Stimulated activated CD8-positive, alpha-beta memory T cell treated with anti-CD3 and anti-CD28 coated beads, Interleukin-4, amount 100 ng/mL, for 1 hour (primary cell): ENCODE results near the gene GTPBP1.

Experiments
- DNase-seq, 2 donors: peaks; one replicate each; pipeline ENCODE4 v3.0.0-alpha.2; 2020; ENCODE audit warnings: low read depth in 2 of 2, low spot score in 1 of 2

GTPBP1 gene

DNA sequence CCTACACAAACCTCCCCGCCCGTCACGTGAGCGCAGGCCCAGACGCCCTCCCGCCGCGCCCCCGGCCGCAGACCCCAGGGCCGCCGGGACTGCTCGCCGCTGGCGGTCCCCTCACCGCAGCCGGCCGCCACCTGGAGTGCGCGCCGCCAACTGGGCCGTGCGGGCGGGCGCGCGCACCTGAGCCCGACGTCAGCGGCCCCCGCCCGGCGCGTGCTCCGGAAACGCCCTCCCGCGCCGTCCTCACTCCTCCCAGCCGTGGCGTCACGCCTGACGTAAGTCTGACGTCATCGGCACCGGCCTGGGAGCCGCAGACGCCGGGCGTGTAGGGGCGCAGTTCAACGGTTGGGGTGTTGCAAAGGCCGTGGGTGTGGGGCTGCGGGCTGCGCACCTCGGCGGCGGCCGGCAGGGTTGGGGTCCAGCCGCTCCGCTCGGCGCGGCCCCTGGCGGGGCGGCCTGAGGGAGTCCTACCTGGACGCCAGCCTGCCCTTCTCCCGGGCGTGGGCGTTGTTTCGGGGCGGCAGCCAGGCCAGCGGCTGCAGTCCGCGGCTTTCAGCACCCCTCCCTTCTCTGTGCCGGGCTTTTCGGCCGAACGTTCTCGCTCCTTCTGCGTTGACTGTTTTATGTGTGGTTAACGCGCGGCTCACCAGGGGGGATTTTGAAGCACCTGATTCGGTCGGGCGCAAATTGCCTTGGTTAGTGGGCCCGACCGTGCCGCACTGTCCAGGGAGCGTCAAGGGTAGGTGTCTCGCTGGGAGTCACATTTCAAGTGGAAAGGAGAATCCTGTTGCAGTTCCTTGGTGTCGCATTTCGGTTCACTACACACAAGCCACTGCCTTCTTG is 4.7 kb upstream of the GTPBP1 start, which contains the start of gene JOSD1:
Gene JOSD1, minus strand, starts transcription at position 155 of the 840 bp plus-strand sequence. CDS start 956 bp downstream, outside the sequence.
- peak; percentile 98 for DNase-seq

DNA sequence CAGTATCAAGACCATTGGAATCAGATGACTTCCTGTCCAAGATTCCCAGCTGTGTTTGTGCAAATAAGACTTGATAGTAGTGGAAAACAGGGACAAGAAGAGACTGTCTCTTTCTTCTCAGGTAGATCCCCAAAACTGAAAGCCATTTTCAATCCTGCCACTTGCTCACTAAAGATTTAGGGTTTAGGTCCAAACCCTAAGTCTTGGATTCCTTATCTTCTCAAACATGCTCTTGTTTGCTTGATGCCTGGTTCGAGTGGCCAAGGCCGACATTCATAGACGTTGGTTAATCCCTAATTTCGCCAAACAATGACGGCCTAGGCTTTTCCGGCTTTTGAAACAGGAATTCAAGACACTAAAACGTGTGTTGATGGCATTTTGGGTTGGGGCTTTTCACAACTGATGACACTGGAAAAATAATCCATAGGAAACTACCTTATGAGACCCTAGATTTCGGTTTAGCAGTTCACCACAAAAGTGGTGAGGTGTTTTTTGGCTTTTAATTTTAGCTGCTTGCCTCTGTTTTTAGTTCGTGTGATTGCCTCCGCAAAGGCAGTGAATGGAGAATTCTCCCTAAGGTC is 1.0 kb upstream of the GTPBP1 start:
- DNase-seq, result no peak

DNA sequence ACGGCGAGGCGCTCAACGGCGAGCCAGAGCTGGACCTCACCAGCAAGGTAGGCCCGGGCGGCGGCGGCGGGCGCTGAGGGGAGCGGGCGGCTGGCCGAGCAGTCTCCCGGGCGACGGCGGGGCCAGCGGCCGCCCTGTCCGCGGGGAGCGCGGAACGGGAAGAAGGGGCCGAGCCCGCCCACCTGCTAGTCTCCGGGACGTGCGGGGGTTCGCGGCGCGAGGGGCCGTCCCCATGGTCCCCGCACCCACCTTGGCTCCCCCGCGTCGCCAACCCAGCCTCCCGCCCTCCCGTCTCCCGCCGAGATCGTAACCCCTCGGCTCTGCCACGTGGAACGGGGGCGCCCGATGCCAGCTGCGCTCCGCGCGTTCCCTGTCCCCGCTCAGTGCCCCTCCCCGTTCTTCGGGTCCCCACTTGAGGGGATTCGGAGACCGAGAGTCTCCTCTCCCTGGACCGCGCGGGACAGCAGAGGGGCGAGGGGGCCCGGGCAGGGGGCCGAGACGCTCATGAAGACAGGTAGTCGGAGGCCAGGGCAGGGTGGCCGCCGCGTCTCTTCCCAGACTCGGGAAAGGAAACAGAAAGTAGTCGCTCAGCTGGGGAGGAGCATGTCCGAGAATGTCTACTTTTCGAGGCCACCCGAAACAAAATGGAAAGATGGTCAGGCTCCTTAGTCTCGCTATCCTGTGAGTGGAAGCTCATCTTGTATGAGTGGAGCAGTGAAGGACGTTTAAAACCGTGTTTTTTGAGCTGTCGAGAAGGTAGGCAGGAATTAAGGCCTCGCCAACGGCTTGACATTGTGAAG is 557 bp downstream of the GTPBP1 start:
- DNase-seq, result no peak

DNA sequence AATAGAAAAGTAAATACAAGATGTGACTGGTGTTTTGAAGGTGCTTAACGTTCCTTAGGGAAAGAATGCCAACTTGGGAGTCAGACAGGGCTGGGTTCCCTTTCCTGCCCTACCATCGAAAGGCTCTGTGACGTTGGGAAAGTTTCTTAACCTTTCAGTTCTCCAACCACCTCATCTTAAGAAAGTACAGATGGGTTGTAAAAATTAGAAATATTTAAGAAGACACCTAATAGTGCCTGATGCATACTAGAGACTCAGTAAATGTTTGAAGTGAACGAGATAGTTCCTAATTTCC is 1.1 kb downstream of the GTPBP1 start:
- no peak for DNase-seq

DNA sequence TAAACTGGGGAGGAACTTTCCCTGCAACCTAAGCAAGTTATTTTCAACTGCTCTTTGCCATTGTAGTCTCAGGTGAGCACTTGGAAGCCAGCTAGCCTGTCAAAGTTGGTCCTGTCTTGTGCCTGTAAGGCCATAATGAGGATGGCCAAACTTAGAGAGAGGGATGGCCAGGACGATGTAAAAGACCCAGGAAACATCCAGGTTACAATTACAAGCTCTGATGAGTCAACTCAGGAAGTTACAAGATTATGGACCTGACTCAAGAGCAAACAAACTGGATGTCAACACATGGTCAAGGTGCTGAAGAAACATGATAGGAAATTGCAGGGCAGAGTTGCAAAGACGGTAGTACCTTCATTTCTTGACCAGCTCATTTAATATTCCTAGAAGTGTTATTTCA is 1.6 kb downstream of the GTPBP1 start:
- no peak for DNase-seq

DNA sequence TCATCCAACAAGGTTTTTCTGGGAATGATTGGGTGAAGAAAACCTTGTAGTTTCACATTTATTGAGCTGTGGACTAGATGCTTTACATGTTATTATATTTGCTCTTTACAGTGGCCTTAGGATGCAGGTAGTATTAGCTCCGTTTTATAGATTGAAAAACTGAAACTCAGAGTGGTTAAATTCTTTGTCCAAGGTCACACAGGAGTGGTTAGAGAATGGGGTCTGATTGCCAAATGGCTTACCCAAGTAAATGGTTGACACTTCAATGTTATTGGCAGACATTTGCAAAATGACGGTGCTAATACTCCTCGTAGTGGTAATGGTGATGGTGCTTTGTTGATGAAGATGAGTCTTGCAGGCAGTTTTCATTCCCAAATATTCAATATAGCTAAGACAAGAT is 2.2 kb downstream of the GTPBP1 start:
- DNase-seq, result no peak

DNA sequence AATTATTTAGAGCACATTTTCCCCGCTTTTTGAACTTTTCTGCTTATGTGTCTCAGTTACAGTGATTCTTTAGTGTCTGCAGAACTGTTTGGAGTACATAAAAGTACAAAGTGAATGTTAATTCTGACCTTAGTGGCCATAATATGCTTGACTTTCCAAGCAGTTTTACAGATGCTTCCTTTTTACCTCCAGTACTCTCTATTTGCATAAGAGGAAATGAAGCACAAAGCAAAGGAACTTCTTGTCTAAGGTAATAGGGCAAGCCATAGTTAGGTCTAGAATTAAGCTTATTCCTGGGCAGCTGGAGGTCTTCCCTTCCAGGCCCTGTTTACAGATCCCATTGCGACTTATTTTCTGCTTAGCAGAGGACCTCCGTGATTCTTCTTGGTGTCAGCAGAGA is 3.6 kb downstream of the GTPBP1 start:
- no peak for DNase-seq

DNA sequence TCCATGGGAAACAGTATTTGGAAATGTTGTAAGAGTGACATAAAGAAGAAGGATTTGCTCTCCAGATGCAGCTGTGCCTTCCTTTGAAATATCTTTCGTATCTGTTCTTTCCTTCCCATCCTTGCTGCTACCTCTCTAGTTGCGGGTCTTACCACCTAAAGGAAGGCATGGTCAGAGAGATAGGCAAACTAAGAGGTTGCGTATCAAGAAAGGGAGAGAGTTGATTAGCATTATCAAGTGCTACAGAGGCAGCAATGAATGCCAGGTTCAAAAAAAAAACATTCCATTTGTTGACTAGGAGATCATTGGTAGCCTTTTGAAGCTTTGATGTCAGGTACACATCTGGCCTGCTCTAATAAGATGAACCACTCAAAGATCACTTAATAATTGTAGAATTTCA is 4.6 kb downstream of the GTPBP1 start:
- DNase-seq, result no peak

DNA sequence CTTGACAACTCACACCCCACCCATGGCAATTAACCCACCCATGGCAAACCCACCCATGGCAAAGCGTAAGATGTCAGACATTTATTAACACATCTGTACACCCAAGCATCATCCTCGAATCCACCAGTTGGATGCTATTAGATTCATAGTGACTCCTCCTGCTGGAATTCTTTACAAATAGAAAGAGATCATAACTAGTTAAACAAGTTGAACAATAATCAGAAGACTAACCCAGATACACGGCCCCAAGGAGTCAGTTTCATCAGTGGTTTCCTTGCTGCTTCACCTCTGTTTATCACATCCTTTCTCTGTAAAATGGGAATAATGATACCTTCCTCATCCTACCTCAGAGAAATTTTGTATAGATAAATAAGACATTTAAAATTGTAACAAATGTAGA is 5.1 kb downstream of the GTPBP1 start:
- no peak for DNase-seq

DNA sequence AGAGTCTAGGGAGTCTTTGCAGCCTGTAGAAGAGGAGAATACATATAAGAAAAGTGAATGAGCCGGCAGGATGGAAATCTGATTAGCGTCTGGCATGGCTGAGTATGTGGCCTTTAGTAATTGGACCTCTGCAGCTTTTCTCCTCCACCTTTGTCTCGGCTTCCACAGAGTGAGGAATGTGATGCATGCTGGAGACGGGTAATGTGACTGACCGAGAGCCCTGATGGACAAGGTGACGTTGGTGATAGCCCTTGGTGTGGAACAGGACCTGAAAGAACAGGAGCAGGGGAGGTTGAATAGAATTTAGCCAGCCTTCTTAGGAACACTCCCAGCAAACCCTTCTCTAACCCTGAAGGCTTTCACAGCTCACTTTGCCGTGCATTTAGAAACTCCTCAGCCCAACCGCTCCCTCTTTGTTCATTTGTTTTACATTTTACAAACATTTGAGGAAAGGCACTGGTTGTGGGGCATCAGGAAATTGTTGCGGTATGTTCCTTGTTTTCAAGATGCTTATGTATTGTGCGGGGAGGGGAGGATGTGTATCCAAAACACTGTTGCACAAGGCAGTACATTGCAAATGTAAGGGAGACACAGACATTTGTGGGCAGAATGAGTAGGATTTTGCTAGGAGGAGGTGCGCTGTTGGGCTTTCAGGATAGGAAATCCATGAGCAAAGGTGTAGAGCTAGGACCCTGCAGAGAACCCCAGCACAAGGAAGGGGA is 6.9 kb downstream of the GTPBP1 start:
- no peak for DNase-seq

DNA sequence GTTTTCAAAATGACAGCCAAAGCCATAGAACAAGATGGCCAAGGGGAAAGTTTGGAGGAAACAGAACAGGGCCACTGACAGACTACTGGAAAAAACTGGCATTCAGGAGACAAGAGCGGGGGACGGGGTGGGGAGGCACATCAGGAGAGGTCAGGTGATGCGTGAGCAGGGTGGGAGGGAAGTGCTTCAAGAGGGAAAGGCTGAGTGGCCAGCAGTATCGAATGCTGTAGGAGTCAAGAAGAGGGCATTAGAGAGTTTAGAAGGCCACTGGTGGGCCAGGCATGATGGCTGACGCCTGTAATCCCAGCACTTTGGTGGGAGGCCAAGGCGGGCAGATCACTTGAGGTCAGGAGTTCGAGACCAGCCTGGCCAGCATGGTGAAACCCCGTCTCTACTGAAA is 8.2 kb downstream of the GTPBP1 start:
- DNase-seq, result no peak

DNA sequence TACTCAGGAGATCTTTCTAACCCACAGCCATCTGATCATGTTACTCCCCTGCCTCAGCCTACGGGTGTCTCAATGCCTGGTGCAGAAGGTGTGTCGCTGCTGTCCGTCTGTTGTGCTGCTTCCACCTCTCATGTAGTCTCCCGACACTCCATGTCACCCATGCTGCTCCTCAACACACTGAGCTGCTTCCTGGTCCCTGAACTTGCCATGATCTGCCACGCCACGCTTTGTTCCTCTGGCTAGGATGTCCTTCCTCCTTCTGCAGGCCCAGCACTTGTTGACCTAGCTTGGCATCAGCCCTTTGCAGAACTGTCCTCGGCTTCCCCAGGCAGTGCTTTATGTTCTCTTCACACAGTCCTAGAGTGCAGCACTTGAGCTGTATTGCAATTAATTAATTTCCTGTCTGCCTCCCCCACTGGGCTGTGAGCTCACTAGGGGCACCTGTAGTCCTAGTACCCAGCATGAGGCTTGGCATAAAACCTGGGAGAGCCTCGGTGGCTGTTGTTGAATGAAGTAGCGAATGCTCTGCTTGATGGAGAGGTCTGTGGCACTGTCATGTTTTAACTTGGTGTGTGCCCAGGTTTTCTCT is 9.5 kb downstream of the GTPBP1 start:
- no peak for DNase-seq

DNA sequence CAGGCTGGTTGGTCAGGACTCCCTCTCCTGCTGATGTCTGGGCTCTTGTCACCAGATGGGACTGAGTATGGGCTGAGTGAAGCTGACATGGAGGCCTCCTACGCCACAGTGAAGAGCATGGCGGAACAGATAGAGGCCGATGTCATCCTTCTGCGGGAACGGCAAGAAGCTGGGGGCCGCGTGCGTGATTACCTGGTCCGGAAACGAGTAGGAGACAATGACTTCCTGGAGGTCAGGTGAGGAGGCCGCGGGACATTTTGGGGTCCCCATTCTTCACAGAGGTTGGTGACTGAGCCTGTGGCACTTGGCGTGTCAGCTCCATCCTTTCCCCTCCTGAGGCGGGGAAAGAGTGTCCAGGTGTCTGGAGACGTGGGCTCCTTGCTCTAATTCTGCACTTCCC is 10.1 kb downstream of the GTPBP1 start:
- no peak for DNase-seq

DNA sequence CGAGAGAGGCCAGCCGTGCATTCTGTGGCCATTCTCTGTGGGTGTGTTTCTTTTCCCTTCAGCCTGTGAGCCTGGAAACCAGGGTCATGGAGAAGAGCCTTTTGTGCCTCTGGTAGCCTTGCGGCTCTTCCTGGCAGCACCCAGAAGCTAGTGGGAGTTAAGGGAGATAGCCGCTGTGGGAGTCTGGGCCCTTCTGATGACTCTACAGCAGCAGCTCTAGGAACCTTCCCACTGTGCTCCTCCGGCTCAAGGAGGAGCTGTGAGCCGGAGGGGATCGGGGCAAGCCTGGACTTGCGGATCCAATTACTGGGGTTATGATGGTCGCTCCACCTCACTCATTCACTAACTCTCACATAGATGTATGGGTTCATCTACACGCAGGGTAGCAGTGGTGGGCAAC is 10.5 kb downstream of the GTPBP1 start:
- DNase-seq, result no peak

DNA sequence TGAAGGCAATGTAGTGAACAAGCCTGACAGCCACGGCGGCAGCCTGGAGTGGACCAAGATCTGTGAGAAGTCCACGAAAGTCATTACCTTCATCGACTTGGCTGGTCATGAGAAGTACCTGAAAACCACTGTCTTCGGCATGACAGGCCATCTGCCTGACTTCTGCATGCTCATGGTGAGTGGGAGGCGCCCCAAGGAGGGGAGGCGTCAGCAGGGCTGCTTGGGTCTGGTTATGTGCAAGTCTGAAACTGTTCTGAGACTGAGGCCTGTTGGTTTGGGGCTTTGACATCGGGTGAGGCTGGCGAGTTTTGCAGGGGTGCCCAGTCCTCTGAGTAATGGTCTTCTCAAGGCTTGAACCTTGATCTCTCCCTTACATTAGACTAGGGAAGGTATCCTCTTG is 11.1 kb downstream of the GTPBP1 start:
- DNase-seq, result no peak

DNA sequence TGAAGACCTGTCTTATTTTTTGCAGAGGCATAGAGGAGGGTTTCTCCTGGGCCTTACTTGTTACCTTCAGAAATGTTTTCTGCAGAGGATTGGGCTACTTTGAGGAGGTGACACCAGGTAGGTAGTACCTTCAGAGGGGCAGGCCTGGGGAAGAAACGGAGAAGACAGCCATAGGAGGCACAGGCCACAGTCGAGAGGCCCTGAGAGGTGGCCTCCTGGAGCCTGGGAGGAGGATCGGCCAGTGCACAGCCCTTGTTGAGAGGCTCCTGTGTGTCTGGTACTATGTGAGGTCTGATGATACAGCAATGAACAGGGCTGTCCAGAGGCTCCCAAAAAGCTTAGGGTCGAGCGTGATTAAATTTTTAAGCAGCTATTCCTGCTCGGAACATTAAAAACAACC is 11.5 kb downstream of the GTPBP1 start:
- DNase-seq, result no peak

DNA sequence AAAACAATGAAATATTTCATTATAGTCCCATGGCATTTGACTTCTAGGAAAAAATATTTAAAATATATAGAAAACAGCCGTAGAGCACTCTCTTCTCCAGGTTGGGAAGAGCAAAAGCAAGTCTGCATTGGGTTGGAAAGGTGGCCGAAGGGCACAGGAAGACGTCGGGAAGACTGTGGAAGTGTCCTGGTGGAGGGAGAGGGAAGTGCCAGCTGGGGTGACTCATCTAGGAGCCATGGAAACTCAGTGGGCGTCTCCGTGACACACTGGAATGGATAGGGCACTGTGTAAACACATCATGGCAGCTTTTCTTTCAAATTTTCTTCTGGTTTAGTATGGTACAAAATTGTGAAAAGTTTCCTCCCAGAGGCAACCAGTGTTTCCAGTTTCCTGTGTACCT is 12.7 kb downstream of the GTPBP1 start:
- DNase-seq, result no peak

DNA sequence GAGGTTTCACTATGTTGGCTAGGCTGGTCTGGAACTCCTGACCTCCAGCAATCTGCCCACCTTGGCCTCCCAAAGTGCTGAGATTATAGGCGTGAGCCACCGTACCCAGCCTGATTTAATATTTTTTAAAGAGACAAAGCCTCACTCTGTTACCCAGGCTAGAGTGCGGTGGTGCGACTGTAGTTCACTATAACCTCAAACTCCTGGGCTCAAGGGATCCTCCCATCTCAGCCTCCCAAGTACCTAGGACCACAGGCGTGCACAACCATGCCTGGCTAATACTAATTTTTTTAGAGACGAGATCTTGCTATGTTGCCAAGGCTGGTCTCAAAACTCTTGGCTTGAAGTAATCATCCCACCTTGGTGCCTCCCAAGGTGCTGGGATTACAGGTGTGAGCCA is 13.5 kb downstream of the GTPBP1 start:
- DNase-seq, result no peak

DNA sequence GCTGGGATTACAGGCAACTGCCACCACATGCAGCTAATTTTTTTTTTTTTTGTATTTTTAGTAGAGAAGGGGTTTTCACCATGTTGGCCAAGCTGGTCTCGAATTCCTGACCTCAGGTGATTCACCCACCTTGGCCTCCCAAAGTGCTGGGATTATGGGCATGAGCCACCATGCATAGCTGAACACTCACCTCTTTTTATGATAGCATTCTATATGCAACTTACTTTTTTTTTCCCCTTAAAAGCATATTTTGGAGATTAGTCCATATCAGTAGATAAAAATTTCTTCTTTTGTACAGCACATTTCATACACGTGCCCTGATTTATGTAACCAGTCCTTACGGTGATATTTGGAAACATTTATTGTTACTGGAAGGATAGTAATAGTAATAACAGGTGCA is 14.6 kb downstream of the GTPBP1 start:
- DNase-seq, result no peak

DNA sequence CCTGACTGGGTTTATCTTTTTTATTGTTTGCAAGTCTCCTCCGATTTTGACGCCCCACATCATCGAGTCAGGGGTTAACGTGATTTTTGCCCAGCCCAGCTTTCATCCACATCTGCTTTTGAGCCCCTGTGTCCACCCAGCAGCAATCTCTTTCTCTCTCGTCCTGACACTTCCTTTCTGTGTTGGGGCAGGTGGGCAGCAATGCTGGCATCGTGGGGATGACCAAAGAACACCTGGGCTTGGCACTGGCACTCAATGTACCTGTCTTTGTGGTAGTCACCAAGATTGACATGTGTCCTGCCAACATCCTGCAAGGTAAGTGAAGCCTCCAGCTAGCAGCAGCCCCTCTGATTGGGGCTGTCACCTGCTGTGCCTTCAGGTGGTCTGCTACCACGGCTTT is 15.8 kb downstream of the GTPBP1 start:
- DNase-seq, result no peak

DNA sequence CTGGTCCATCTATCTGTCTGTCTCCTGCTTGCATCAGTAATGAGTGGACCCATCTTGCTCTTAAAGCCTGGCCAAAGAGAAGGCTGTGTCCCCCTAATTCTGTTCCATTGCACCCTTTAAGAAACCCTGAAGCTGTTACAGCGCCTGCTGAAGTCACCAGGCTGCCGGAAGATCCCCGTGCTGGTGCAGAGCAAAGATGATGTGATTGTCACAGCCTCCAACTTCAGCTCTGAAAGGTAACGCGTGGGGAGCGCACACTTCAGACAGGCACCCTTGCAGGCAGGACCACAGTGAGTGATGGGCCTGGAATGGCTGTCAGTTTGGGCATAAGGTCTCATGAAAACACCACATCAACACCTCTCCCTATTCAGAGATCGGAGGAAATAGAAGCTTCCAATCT is 18.4 kb downstream of the GTPBP1 start:
- DNase-seq, result no peak
